ENCODE results near the gene RUNX2. TPM values are rescaled to one million over a fixed set of nuclear protein-coding genes. Genes with fewer than 3 reads are reported as not detected.

Gene RUNX2
- total RNA-seq, 4 donors from 2014 or later, result 1.4 to 3.6 (median 2.3) TPM

DNA sequence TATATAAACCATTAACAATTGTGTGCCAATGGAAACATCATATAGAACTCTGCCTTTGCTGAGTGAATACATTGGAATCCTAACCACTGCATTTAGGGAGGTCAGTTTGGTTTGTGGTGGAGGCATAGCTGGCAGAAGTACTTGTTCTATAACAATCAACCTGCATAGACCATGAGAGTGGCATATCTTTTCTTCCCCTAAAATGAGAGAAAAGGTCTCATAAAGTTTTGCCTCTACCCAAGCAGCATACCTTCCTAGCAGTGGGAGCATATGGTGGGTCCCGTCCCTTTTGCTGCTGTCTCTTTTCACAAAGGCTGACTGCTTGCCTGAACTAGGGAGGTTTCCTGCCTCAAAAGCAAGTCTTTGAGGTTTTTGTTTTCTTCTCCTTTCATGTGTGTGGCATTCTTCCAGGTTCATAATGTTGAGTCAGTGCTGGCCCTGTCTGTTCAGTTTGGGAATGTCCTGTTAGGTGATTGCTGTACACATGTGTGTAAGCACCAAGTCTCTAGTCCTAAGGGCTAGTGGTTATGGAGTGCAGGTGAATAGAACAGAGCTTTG, 110.8 kb downstream of the RUNX2 start:
- intact Hi-C loops (cut with DNase I), result no loop called here
- 44% methylated on average over 1 of the region's 1 CpG for WGBS, 2 donors
- Histone ChIP-seq H3K27ac (peak overlapping the region in 1 of 4 donors; percentile 22), H3K9me3 (no peaks in the 10 kb centered on the region), H3K4me1 (peaks cover 0 to 59% (median 20%) of the 10 kb centered on the region in 3 donors), H3K4me3 (no peak overlapping the region), H3K27me3 (no peaks in the 10 kb centered on the region), H3K36me3 (no peaks in the 10 kb centered on the region)
- no peak for DNase-seq
- TF ChIP-seq POLR2A (IDR thresholded peaks at IDR 0.05), result no peak
- TF ChIP-seq, protein P1, sequence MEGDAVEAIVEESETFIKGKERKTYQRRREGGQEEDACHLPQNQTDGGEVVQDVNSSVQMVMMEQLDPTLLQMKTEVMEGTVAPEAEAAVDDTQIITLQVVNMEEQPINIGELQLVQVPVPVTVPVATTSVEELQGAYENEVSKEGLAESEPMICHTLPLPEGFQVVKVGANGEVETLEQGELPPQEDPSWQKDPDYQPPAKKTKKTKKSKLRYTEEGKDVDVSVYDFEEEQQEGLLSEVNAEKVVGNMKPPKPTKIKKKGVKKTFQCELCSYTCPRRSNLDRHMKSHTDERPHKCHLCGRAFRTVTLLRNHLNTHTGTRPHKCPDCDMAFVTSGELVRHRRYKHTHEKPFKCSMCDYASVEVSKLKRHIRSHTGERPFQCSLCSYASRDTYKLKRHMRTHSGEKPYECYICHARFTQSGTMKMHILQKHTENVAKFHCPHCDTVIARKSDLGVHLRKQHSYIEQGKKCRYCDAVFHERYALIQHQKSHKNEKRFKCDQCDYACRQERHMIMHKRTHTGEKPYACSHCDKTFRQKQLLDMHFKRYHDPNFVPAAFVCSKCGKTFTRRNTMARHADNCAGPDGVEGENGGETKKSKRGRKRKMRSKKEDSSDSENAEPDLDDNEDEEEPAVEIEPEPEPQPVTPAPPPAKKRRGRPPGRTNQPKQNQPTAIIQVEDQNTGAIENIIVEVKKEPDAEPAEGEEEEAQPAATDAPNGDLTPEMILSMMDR (IDR thresholded peaks at IDR 0.05), result no peak

DNA sequence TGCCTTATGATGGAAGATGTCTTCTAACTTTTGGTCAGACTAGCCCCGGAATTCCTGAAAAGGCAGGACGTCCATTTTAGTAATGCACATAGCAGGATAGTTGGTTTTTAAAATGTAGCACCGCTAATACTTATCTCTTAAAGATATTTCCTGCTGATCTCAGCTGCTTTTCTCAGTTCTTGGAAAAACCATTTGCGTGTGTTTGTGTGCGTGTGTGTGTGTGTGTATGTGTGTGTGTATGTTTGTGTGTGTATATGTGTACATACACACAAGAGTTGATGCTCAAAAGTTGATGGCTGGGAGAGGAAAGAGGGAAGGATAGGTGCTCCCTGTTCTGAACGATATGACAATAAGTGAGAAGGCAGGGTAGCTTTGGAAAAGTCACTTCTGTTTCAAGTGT, 111.3 kb downstream of the RUNX2 start:
- intact Hi-C loops (cut with DNase I), result no loop called here
- H3K9me3 ChIP-seq, result no peaks in the 10 kb centered on the region
- no peak for DNase-seq
- H3K36me3 ChIP-seq, result no peaks in the 10 kb centered on the region
- WGBS, 2 donors, result 80 to 88% methylated on average over 6 of the region's 6 CpGs
- H3K4me3 ChIP-seq, result no peak overlapping the region
- peaks cover 0 to 59% (median 20%) of the 10 kb centered on the region in 3 donors for H3K4me1 ChIP-seq
- TF ChIP-seq POLR2A (IDR thresholded peaks at IDR 0.05), result no peak
- TF ChIP-seq, protein P1 (IDR thresholded peaks at IDR 0.05), result no peak
- H3K27ac ChIP-seq, result no peak overlapping the region
- no peaks in the 10 kb centered on the region for H3K27me3 ChIP-seq

DNA sequence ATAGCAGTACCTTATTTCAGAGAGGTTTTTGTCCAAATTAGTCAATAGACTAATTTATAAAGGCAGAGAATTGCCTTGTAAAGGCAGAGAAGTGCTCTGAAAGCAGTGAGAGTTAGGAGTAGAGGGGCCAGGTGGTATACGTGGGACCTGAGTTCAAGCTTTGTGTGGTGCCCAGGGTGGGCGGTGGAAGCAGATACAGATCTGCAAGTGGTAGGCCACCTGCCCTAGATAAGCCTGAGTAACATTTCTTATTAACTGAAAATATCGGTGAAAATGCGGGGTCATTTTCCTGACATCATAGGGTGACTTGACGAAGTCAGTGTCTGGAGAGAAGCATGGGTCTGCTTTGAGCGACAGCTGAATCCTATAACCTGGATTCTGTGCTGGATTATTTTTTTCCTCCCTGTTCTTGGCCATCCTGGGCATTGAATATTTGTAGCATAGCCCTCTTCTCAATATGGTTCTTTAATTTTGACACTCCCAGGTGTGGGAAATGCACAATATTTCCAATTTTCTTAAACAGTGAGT, 111.8 kb downstream of the RUNX2 start:
- H3K27ac ChIP-seq, result no peak overlapping the region

DNA sequence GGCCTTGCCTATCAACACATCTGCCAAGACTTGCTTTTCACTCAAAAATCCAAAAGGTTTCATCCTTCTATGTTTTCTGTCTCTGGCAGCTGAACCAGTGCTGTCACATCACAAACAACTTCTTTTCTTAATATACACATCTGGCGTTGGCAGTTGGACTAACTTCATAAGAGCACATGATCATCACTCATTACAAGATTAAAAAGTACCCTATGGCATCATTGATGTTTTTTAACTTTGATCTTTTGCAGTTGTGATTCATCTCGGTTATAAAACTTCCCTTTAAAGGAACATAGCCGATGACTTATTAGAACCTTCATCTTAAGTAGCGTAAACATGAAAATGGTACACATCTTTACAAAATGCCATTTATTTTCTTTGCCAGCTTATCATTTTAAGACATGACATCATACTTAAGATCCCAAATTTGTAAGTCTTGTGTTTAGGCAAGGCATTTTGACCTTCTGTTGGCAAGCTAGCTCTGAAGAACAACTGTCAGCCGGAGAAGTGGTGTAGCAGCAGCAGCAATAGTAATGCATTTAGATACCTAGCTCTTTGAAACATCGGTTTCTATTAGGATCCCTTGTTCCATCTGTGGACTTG, 113.8 kb downstream of the RUNX2 start:
- no peak overlapping the region for H3K4me3 ChIP-seq
- H3K36me3 ChIP-seq, result no peaks in the 10 kb centered on the region
- intact Hi-C loops (cut with DNase I), result no loop called here
- no peak for DNase-seq
- H3K27ac ChIP-seq, result no peak overlapping the region
- 41 to 46% methylated on average over 6 of the region's 6 CpGs for WGBS, 2 donors
- H3K27me3 ChIP-seq, result no peaks in the 10 kb centered on the region
- peaks cover 14 to 74% (median 31%) of the 10 kb centered on the region in 3 donors for H3K4me1 ChIP-seq
- H3K9me3 ChIP-seq, result no peaks in the 10 kb centered on the region
- TF ChIP-seq, protein P1 (IDR thresholded peaks at IDR 0.05), result no peak
- no peak for TF ChIP-seq POLR2A (IDR thresholded peaks at IDR 0.05)

More for the DNA sequence above, 111.8 kb downstream of the RUNX2 start:
- 88 to 91% methylated on average over 6 of the region's 6 CpGs for WGBS, 2 donors
- H3K4me1 ChIP-seq, result peaks cover 0 to 63% (median 23%) of the 10 kb centered on the region in 3 donors
- intact Hi-C loops (cut with DNase I), result no loop called here
- H3K9me3 ChIP-seq, result no peaks in the 10 kb centered on the region
- TF ChIP-seq, protein P1 (IDR thresholded peaks at IDR 0.05), result no peak
- TF ChIP-seq POLR2A (IDR thresholded peaks at IDR 0.05), result no peak
- no peaks in the 10 kb centered on the region for H3K27me3 ChIP-seq
- no peak overlapping the region for H3K4me3 ChIP-seq
- H3K36me3 ChIP-seq, result no peaks in the 10 kb centered on the region
- DNase-seq, result no peak

DNA sequence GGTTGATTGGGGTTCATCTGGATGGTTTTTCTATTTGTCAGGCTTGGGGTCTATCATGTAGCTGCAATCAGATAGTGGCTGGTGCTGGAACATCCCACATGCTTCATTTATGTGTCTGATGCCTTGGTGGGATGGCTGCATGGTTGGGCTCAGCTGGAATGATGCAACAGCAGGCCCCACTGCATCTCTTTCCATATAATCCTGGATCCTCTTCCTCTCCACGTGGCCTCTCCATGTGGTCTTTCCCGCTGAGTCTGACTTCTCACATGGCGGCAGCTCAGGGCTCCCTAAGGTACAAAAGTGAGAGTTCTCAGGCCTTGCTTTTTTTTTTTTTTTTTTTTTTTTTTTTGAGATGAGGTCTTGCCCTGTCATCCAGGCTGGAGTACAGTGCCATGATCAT, 114.6 kb downstream of the RUNX2 start:
- TF ChIP-seq, protein P1 (IDR thresholded peaks at IDR 0.05), result no peak
- no peak for TF ChIP-seq POLR2A (IDR thresholded peaks at IDR 0.05)
- intact Hi-C loops (cut with DNase I), result no loop called here
- H3K4me1 ChIP-seq, result peaks cover 14 to 70% (median 23%) of the 10 kb centered on the region in 3 donors
- H3K36me3 ChIP-seq, result no peaks in the 10 kb centered on the region
- no peaks in the 10 kb centered on the region for H3K9me3 ChIP-seq
- 80 to 85% methylated on average over 2 to 3 of the region's 3 CpGs for whole genome bisulfite sequencing, 2 donors
- H3K4me3 ChIP-seq, result no peak overlapping the region
- no peak for DNase-seq
- no peak overlapping the region for H3K27ac ChIP-seq
- H3K27me3 ChIP-seq, result no peaks in the 10 kb centered on the region

All from esophagus squamous epithelium (tissue), 5 donors.